Stimulated activated CD8-positive, alpha-beta memory T cell treated with anti-CD3 and anti-CD28 coated beads, Interleukin-12 subunit alpha, Interleukin-12 subunit beta, amount 100 ng/mL, for 24 hours (primary cell): Measurements from ENCODE around the gene ENTPD6.
"Not testable (repeated sequence)": the region's sequence is repeated elsewhere in the genome, so short reads cannot be mapped to it uniquely, and the experiment has no call there.

Experiments used
- DNase-seq: peaks from one replicate; pipeline ENCODE4 v3.0.0-alpha.2; 2020; ENCODE audit errors: extremely low read depth

The ENTPD6 gene

GRCh38 chr20:25195014-25195961 is at the start of gene ENTPD6:
ENTPD6 (plus strand) TSS chr20:25195712; CDS start chr20:25206537, 10,825 bp downstream.
- DNase-seq, result peak; percentile 72

GRCh38 chr20:25146976-25147375 is 48.5 kb upstream of the ENTPD6 start:
- DNase-seq, result no peak

- DNase-seq, result no peak
These were observed 47.8 kb upstream of the ENTPD6 start for GRCh38 chr20:25147716-25148115.

- DNase-seq, result peak; percentile 17
These were observed 47.1 kb upstream of the ENTPD6 start for GRCh38 chr20:25148181-25148981.

DNA sequence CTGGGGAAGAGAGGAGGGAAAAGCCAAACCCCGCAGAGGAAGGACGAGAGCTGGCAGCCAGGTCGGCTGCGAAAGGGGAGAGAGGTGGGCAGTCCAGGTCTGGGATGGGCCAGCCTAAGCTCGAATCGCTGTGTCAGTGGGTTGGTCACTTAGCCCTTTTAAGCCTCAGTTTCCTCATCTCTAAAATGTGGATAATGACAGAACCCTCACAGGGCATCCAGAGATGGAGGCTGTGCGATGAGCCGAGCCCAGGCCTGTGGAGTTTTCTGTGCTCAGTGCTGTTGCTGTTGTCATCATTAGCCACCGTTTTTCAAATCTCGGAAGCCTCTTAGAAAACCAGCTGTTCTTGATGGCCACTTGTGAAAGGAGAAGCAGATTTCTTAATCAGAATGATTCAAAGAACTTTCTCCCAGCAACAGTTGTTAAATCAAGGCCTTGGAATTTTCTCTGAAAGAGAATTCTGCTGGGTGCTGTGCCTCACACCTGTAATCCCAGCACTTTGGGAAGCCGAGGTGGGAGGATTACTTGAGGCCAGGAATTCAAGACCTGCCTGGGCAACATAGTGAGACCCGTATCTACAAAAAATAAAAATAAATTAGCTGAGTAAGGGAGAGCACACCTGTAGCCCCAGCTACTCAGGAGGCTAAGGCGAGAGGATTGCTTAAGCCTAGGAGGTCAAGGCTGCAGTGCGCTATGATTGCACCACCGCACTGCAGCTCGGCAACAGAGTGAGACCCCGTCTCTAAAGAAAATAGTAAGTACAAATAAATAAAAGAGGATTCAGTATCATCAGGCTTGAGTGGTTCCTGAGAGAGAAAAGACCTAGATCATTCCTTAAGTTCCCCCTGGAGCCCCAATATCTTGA is 46.3 kb upstream of the ENTPD6 start:
- DNase-seq, result no peak

- no peak for DNase-seq
These were observed 45.5 kb upstream of the ENTPD6 start for GRCh38 chr20:25150016-25150415.

GRCh38 chr20:25158043-25158442 is 37.5 kb upstream of the ENTPD6 start:
- DNase-seq, result no peak

- DNase-seq, result no peak
These were observed 35.0 kb upstream of the ENTPD6 start for GRCh38 chr20:25160467-25160866.

DNA sequence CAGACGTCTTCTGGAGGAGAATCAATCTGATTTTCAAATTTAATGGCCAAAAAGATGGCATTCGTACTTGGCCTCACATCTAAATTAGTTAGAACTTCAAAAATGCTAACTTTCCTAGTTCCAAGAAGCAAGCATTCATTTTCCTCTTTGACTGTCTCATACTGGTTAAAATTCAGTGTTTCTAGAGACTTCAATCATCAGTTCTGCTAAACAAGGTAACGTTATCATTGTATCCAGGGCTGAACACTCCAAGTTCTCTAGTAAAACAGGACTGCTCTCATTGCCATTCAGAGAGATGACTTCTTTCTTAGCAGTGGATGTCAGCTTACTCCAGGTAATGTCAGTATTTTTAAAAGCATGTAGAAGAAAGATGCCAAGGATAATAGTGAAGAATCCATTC is 34.6 kb upstream of the ENTPD6 start:
- no peak for DNase-seq

- no peak for DNase-seq
These were observed 30.4 kb upstream of the ENTPD6 start for GRCh38 chr20:25165128-25165527.

DNA sequence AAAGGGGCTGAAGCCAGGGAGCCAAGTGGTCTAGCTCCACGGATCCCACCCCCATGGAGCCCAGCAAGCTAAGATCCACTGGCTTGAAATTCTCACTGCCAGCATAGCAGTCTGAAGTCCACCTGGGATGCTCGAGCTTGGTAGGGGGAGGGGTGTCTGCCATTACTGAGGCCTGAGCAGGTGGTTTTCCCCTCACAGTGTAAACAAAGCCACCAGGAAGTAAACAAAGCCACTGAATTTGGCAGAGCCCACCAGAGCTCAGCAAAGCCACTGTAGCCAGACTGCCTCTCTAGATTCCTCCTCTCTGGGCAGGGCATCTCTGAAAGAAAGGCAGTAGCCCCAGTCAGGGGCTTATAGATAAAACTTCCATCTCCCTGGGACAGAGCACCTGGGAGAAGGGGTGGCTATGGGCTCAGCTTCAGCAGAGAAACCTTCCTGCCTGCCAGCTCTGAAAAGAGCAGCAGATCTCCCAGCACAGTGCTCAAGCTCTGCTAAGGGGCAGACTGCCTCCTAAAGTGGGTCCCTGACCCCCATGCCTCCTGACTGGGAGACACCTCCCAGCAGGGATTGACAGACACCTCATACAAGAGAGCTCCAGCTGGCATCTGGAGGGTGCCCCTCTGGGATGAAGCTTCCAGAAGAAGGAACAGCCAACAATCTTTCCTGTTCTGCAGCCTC is 29.3 kb upstream of the ENTPD6 start:
- not testable (repeated sequence) for DNase-seq

DNA sequence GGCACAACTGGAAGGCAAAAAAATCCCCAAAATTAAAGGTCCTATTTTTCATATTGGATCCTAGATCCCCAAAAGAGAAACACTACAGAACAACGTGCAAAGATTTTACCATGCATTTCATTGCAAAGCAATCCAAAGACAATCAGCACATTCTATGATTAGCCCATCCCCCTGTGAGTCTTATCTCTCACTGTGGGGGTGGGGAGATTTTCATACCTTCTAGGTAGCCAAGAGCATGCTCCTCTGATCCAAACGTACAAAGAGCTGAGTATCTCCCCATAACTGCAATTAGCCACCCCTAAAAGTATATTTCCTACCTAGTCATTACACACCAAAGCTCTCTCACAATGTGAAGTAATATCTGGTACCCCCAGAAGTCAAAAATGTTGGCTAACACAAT is 22.2 kb upstream of the ENTPD6 start:
- DNase-seq, result no peak

DNA sequence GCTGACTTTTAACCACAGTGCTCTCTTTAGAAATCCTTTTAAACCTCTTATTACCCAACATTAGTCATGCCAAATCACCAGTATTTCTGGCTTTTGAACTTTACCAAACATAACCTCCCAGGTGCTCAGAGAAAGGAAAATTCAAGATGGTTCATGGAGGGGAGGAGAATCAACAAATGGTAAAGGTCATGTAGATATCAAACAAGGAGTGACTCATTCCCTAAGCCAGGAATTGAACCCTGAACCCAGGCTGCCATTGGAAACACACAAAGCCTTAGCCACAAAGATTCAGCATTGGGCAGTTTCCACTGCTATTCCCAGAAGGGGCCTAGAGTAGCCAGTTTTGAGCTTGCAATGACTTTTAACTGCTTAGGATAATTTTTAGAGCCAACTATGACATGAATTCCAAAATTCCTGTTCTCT is 21.6 kb upstream of the ENTPD6 start:
- no peak for DNase-seq

- no peak for DNase-seq
These were observed 19.3 kb upstream of the ENTPD6 start for GRCh38 chr20:25176184-25176583.

DNA sequence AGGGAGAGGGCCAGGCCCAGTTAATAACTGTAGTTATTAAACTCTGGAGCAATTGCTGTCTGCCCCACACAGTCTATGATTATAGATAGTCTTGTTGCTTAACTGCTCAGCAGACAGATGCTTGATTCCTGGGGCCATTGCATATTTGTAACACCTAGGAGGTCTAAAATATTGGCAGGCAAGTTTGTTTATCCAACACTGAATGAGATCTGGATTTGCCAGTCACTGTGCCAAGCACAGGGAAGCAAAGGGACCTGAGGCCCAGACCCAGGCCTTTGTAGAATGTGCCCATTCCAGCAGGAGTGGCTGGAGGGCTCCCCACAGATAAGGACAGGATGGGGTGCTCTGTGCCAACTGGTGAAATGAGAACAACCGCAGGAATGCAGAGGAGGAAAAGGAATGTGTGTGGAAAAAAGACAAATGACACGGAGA is 17.6 kb upstream of the ENTPD6 start:
- DNase-seq, result no peak

GRCh38 chr20:25178563-25179438 is 16.7 kb upstream of the ENTPD6 start:
- no peak for DNase-seq

GRCh38 chr20:25179439-25180089 is 15.9 kb upstream of the ENTPD6 start:
- DNase-seq, result no peak

DNA sequence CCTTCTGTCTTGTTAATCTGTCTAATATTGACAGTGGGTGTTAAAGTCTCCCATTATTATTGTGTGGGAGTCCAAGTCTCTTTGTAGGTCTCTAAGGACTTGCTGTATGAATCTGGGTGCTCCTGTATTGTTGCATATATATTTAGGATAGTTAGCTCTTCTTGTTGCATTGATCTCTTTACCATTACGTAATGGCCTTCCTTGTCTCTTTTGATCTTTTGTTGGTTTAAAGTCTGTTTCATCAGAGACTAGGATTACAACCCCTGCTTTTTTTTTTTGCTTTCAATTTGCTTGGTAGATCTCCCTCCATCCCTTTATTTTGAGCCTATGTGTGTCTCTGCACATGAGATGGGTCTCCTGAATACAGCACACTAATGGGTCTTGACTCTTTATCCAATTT is 11.1 kb upstream of the ENTPD6 start:
- not testable (repeated sequence) for DNase-seq

DNA sequence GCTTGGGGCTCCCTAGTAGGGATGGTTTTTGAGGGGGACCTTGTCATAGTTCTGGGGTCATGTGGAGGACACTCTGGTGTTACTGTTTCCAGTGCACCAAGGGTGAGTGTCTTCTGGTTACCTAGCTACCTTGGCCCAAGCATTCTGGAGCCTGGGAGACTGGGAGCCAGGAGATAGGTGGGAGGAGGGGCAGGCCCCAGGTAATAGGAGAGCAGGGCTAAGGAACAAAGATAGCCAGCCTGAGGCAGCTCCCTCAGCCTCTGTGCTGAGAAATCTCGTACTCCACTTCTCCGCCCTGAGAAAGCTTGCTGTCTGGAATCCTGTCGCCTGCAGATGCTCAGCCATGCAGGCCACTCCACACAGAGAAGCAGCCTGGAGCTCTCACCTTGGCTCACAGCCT is 8.3 kb upstream of the ENTPD6 start:
- no peak for DNase-seq

DNA sequence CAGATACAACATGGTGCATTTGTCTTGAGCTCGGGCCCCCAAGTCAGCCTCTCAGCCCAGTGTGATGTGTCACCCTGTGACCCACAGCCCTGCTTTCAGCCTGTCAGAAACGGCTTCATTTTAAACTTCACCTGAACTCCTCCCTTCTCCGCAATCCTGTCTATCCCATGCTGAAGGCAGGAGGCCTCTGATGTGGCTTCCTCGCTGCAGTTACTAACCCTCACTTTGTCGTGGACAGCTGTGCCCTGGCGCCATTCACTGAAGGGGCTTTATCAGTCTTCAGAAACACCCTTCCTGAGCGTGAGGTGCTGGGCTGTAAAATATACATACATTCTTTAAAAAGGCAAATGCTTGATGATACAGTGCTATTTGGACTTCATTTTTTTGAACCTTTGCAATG is 7.9 kb upstream of the ENTPD6 start:
- DNase-seq, result no peak
